Endothelial cell of umbilical vein (primary cell): ENCODE measurements around the gene RRP1B. TPM values are rescaled to one million over a fixed set of nuclear protein-coding genes. Genes with fewer than 3 reads are reported as not detected.

Experiments
- BruUV-seq: library from RNA; stranded (reverse); fragments of 400-500 nt; replicated peaks from 2 replicates; lab custom pipeline; 2021; lab: Mats Ljungman, UMichigan
- CTCF ChIA-PET: fragments of 300-600, 350-600 bp; sonication (Branson Sonifier 250); formaldehyde crosslinking; loops from one replicate; lab custom pipeline; 2021; ENCODE audit warnings: antibody characterized with exemption, inconsistent platforms; lab: Charles Lee
- POLR2A ChIA-PET: fragments of 300-600, 350-600 bp; sonication (Branson Sonifier 250); formaldehyde crosslinking; loops from one replicate; lab custom pipeline; 2021; ENCODE audit warnings: antibody characterized with exemption, inconsistent platforms; lab: Charles Lee
- DNase-seq: peaks from one replicate; pipeline ENCODE4 v3.0.0-alpha.2; 2011; ENCODE audit warnings: low read depth, low spot score
- FAIRE-seq: peaks from 2 replicates; lab custom pipeline; 2011; peaks lifted over from hg19 to GRCh38; lab: Jason Lieb, UNC
- H2AFZ ChIP-seq: 2 replicates; pipeline ENCODE4 v1.6.0; 2012; ENCODE audit warnings: low read depth, low read length, control low read depth, inconsistent platforms
- H3K27ac ChIP-seq: 2 replicates; pipeline ENCODE4 v1.5.1; 2011; ENCODE audit warnings: low read depth, mild to moderate bottlenecking, control low read depth, low read length, moderate library complexity; ENCODE audit not compliant: insufficient read depth
- H3K27me3 ChIP-seq, 2 experiments: 2 replicates each; pipeline versions ENCODE4 v1.6.0 to v1.6.1; 2011; ENCODE audit warnings: low read length in 2 of 2, mixed read lengths in 1 of 2; ENCODE audit not compliant: control insufficient read depth in 2 of 2, insufficient read depth in 2 of 2
- H3K36me3 ChIP-seq, 2 experiments: 2 replicates in 1 of 2; 3 replicates in 1 of 2; pipeline ENCODE4 v1.5.1; 2011; ENCODE audit warnings: low read length in 2 of 2, mild to moderate bottlenecking in 1 of 2, moderate library complexity in 1 of 2; ENCODE audit not compliant: control insufficient read depth in 2 of 2, insufficient read depth in 2 of 2; ENCODE audit errors: extremely low read depth in 1 of 2
- H3K4me1 ChIP-seq: 3 replicates; pipeline ENCODE4 v1.5.1; 2011; ENCODE audit warnings: mild to moderate bottlenecking, low read length; ENCODE audit not compliant: control insufficient read depth, insufficient read depth; ENCODE audit errors: extremely low read depth
- H3K4me2 ChIP-seq: 2 replicates; pipeline ENCODE4 v1.6.1; 2011; ENCODE audit warnings: low read length, control low read depth, mixed read lengths; ENCODE audit not compliant: insufficient read depth
- H3K4me3 ChIP-seq, 3 experiments: fragments of 200-600 bp in 1 of 3; sonication (generic), shearing (Covaris generic) in 1 of 3; replicated peaks in 1 of 3; 2 replicates each; pipeline ENCODE4 v1.5.1; 2011 to 2016; ENCODE audit warnings: control low read depth in 3 of 3, low read length in 3 of 3, mild to moderate bottlenecking in 2 of 3, inconsistent platforms in 1 of 3, low read depth in 1 of 3, moderate library complexity in 1 of 3; ENCODE audit not compliant: insufficient read depth in 1 of 3
- H3K79me2 ChIP-seq: 2 replicates; pipeline ENCODE4 v1.6.0; 2012; ENCODE audit warnings: low read length, inconsistent platforms; ENCODE audit not compliant: control insufficient read depth, insufficient read depth
- H3K9ac ChIP-seq: replicated peaks from 2 replicates; pipeline ENCODE3; 2011; ENCODE audit warnings: low read length, control low read depth; ENCODE audit not compliant: insufficient read depth; ENCODE audit errors: extremely low read depth
- H3K9me1 ChIP-seq: replicated peaks from 3 replicates; pipeline ENCODE4 v1.6.0; 2011; ENCODE audit warnings: mild to moderate bottlenecking, low read length; ENCODE audit not compliant: control insufficient read depth, insufficient read depth; ENCODE audit errors: extremely low read depth
- H3K9me3 ChIP-seq: replicated peaks from 2 replicates; pipeline ENCODE4 v1.5.1; 2012; ENCODE audit warnings: low read length, inconsistent platforms; ENCODE audit not compliant: control insufficient read depth, insufficient read depth
- H4K20me1 ChIP-seq: replicated peaks from 2 replicates; pipeline ENCODE3; 2011; ENCODE audit warnings: mild to moderate bottlenecking, low read length; ENCODE audit not compliant: control insufficient read depth, insufficient read depth; ENCODE audit errors: extremely low read depth
- EZH2 ChIP-seq: IDR thresholded peaks from 2 replicates; pipeline ENCODE4 v1.6.1; 2012; ENCODE audit warnings: borderline replicate concordance, low read depth, mild to moderate bottlenecking, moderate library complexity, low read length, inconsistent platforms; ENCODE audit not compliant: severe bottlenecking
- FOS ChIP-seq: IDR thresholded peaks from 2 replicates; pipeline ENCODE4 v1.6.1; 2011; ENCODE audit warnings: mild to moderate bottlenecking, low read length, moderate library complexity, borderline replicate concordance; ENCODE audit not compliant: insufficient read depth
- GATA2 ChIP-seq: IDR thresholded peaks from 2 replicates; pipeline ENCODE4 v1.7.0; 2011; ENCODE audit warnings: low read depth, mild to moderate bottlenecking, moderate library complexity, mixed read lengths, low read length; ENCODE audit not compliant: insufficient read length, insufficient read depth
- JUN ChIP-seq: IDR thresholded peaks from 2 replicates; pipeline ENCODE4 v1.6.1; 2011; ENCODE audit warnings: borderline replicate concordance, low read depth; ENCODE audit not compliant: insufficient read length, insufficient read depth
- MYC ChIP-seq: IDR thresholded peaks from one replicate; pipeline ENCODE4 v1.6.1; 2011; ENCODE audit warnings: mild to moderate bottlenecking, low read depth, low read length
- POLR2A ChIP-seq: IDR thresholded peaks from 2 replicates; pipeline ENCODE4 v1.6.1; 2012; ENCODE audit warnings: low read depth, mild to moderate bottlenecking, control low read depth, low read length
- POLR2AphosphoS5 ChIP-seq: IDR thresholded peaks from 2 replicates; pipeline ENCODE4 v1.6.1; 2012; ENCODE audit warnings: low read depth, mild to moderate bottlenecking, control low read depth, low read length, moderate library complexity; ENCODE audit not compliant: insufficient read depth
- dilution Hi-C: fragments of 300-500 bp; cut with MboI; formaldehyde crosslinking; loops from one replicate; pipeline ENCODE4 v1.15.0; 2019; ENCODE audit warnings: low sequenced_read_pairs; ENCODE audit not compliant: extremely low pct_ligation_motif_present
- intact Hi-C: fragments of 100-400 bp; cut with micrococcal nuclease; formaldehyde crosslinking; loops from one replicate; pipeline ENCODE4 v1.10.0; 2022
- polyA plus RNA-seq, 4 experiments: library from polyadenylated mRNA; depleted of rRNA in 3 of 4; stranded (reverse) in 3 of 4; unstranded in 1 of 4; fragments of >200 nt; gene quantifications; 2 replicates each; pipeline versions ENCODE4 v1.2.1 to v1.2.3, GENCODE V29; 2011 to 2012; ENCODE audit warnings: missing spikeins in 1 of 4
- total RNA-seq: library from RNA; stranded (reverse); gene quantifications from 2 replicates; pipeline ENCODE4 v1.2.3, GENCODE V29; 2021
- TF ChIP-seq, protein P1 (sequence below), 2 donors: IDR thresholded peaks; 1 replicate in 1 of 2; 2 replicates in 1 of 2; pipeline ENCODE4 v1.5.1; 2011; ENCODE audit warnings: low read length in 2 of 2, mild to moderate bottlenecking in 2 of 2, moderate library complexity in 2 of 2, control low read depth in 1 of 2, inconsistent platforms in 1 of 2, low read depth in 1 of 2; ENCODE audit not compliant: insufficient read depth in 1 of 2; ENCODE audit errors: extremely low read depth in 1 of 2
- TF ChIP-seq, protein P2 (sequence below): IDR thresholded peaks from 2 replicates; pipeline ENCODE4 v1.6.1; 2011; ENCODE audit not compliant: insufficient read depth, insufficient read length

Gene RRP1B
- total and polyA plus RNA-seq, 2 donors (not counting 3 experiments of a cell fraction or from before 2014, with no cell fraction given), result 13.0 to 39.9 TPM

DNA sequence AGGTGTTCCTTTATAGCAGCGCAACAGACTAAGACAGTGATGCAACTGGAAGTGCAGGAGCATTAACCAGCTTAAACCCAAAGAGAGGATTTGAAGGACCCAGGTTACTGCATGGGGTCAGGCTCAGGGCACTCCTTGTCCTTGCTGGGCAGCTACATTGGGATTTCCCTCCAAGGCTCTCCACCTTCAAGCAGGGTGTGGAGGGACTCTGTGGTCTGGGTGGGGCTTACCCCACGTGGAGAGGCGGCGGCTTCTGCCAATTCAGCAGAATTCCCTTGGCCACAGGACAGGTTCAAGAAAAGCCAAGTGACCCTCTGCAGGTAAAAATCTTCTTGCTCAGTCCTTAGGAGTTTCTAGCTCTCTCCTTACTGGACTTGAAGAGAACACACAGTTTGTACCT, 6.5 kb downstream of the RRP1B start:
- Histone ChIP-seq H3K36me3 (peaks cover 8 to 20% of the 10 kb centered on the region in 2 experiments), H3K4me1 (peaks cover 16% of the 10 kb centered on the region), H3K27me3 (no peaks in the 10 kb centered on the region), H2AFZ (no peak overlapping the region), H4K20me1 (no peaks in the 10 kb centered on the region), H3K27ac (no peak overlapping the region), H3K4me2 (no peak overlapping the region), H3K4me3 (no peak overlapping the region), H3K9ac (no peak overlapping the region), H3K9me1 (no peaks in the 10 kb centered on the region), H3K9me3 (no peaks in the 10 kb centered on the region), H3K79me2 (peaks cover 88% of the 10 kb centered on the region)
- intact Hi-C loops (loop anchor here (10.0 kb wide), 1 partner anchor 109 kb away; the partner anchor contains the start of gene CSTB), dilution Hi-C loops (no loop called here)
- DNase-seq, result no peak
- no peak for FAIRE-seq
- TF ChIP-seq FOS (no peak), JUN (no peak), EZH2 (no peak), POLR2A (no peak), GATA2 (no peak), POLR2AphosphoS5 (no peak), MYC (no peak)
- TF ChIP-seq, protein P1, sequence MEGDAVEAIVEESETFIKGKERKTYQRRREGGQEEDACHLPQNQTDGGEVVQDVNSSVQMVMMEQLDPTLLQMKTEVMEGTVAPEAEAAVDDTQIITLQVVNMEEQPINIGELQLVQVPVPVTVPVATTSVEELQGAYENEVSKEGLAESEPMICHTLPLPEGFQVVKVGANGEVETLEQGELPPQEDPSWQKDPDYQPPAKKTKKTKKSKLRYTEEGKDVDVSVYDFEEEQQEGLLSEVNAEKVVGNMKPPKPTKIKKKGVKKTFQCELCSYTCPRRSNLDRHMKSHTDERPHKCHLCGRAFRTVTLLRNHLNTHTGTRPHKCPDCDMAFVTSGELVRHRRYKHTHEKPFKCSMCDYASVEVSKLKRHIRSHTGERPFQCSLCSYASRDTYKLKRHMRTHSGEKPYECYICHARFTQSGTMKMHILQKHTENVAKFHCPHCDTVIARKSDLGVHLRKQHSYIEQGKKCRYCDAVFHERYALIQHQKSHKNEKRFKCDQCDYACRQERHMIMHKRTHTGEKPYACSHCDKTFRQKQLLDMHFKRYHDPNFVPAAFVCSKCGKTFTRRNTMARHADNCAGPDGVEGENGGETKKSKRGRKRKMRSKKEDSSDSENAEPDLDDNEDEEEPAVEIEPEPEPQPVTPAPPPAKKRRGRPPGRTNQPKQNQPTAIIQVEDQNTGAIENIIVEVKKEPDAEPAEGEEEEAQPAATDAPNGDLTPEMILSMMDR (IDR thresholded peaks at IDR 0.05; ENCODE audit: extremely low read depth in 1 of 2, insufficient read depth in 1 of 2, low read depth in 1 of 2, low read length in 2 of 2), result no peak
- TF ChIP-seq, protein P2, sequence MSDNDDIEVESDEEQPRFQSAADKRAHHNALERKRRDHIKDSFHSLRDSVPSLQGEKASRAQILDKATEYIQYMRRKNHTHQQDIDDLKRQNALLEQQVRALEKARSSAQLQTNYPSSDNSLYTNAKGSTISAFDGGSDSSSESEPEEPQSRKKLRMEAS, result no peak
- ChIA-PET POLR2A (no interaction called here), CTCF (no interaction called here)
- no TSS peak for BruUV-seq
